B cell (primary cell): ENCODE results near the gene PRPF19. TPM values are rescaled to one million over a fixed set of nuclear protein-coding genes. Genes with fewer than 3 reads are reported as not detected.

Experiments used
- ATAC-seq: fragments of 200-7000 bp; cut with Tn5 transposase; one replicate; pipeline ENCODE4 v1.10.0; 2021; ENCODE audit warnings: low read depth, mild to moderate bottlenecking, moderate number of reproducible peaks, moderate library complexity
- CTCF ChIA-PET: fragments of 350-600 bp; sonication (Branson Sonifier 250); formaldehyde crosslinking; loops from one replicate; lab custom pipeline; 2021; ENCODE audit warnings: antibody characterized with exemption, inconsistent platforms; lab: Charles Lee
- POLR2A ChIA-PET: fragments of 350-600 bp; sonication (Branson Sonifier 250); formaldehyde crosslinking; loops from one replicate; lab custom pipeline; 2021; ENCODE audit warnings: antibody characterized with exemption; lab: Charles Lee
- DNase-seq: peaks from one replicate; pipeline ENCODE4 v3.0.0; 2013
- H2AFZ ChIP-seq: 2 replicates; pipeline ENCODE4 v1.6.1; 2012; ENCODE audit warnings: mild to moderate bottlenecking, low read depth, low read length; ENCODE audit not compliant: insufficient read depth, poor library complexity, severe bottlenecking
- H3K27ac ChIP-seq, 2 donors: 1 replicate in 1 of 2; 2 replicates in 1 of 2; pipeline ENCODE4 v1.5.1; 2012 to 2013; ENCODE audit warnings: low read length in 2 of 2, mild to moderate bottlenecking in 2 of 2, moderate library complexity in 1 of 2
- H3K27me3 ChIP-seq, 4 experiments: fragments of 200-600 bp in 1 of 4; sonication (generic) in 1 of 4; replicated peaks in 1 of 4; 1 replicate in 2 of 4; 2 replicates in 2 of 4; pipeline versions ENCODE4 v1.6.1 to v1.7.0; 2013 to 2016; ENCODE audit warnings: low read length in 3 of 4, mild to moderate bottlenecking in 2 of 4, mixed read lengths in 1 of 4, moderate library complexity in 1 of 4; ENCODE audit not compliant: insufficient read depth in 4 of 4, control insufficient read depth in 3 of 4; ENCODE audit errors: control extremely low read depth in 1 of 4
- H3K36me3 ChIP-seq, 2 experiments: replicated peaks in 1 of 2; 1 replicate in 1 of 2; 2 replicates in 1 of 2; pipeline versions ENCODE4 v1.6.1 to v1.7.1; 2013; ENCODE audit warnings: low read length in 1 of 2; ENCODE audit not compliant: insufficient read depth in 2 of 2, control insufficient read depth in 1 of 2; ENCODE audit errors: control extremely low read depth in 1 of 2, extremely low read depth in 1 of 2
- H3K4me1 ChIP-seq, 2 donors: fragments of 200-600 bp in 1 of 2; sonication (generic) in 1 of 2; 1 replicate in 1 of 2; 2 replicates in 1 of 2; pipeline versions ENCODE4 v1.5.1 to v1.6.1; 2013 to 2017; ENCODE audit warnings: low read length in 2 of 2; ENCODE audit not compliant: control insufficient read depth in 2 of 2, insufficient read depth in 2 of 2
- H3K4me2 ChIP-seq: replicated peaks from 2 replicates; pipeline ENCODE3; 2012; ENCODE audit warnings: mild to moderate bottlenecking, low read depth, low read length; ENCODE audit not compliant: poor library complexity, severe bottlenecking
- H3K4me3 ChIP-seq, 5 experiments: fragments of 200-600 bp in 1 of 5; sonication (generic) in 1 of 5; 1 replicate in 3 of 5; 2 replicates in 2 of 5; pipeline versions ENCODE4 v1.5.1 to v1.7.0; 2011 to 2016; ENCODE audit warnings: low read length in 4 of 5, mild to moderate bottlenecking in 4 of 5, low read depth in 2 of 5, control low read depth in 1 of 5, moderate library complexity in 1 of 5; ENCODE audit not compliant: insufficient read depth in 1 of 5; ENCODE audit errors: control extremely low read depth in 1 of 5, extremely low read depth in 1 of 5
- H3K79me2 ChIP-seq: fragments of 200-600 bp; sonication (generic); one replicate; pipeline ENCODE4 v1.6.0; 2016; ENCODE audit warnings: low read length; ENCODE audit not compliant: control insufficient read depth, insufficient read depth
- H3K9ac ChIP-seq: fragments of 200-600 bp; sonication (generic); 2 replicates; pipeline ENCODE4 v1.6.1; 2017; ENCODE audit warnings: mild to moderate bottlenecking, low read length, moderate library complexity
- H3K9me3 ChIP-seq, 3 donors: one replicate each; pipeline versions ENCODE4 v1.6.1 to v1.7.1; 2013; ENCODE audit warnings: low read length in 2 of 3; ENCODE audit not compliant: control insufficient read depth in 2 of 3, insufficient read depth in 1 of 3; ENCODE audit errors: control extremely low read depth in 1 of 3
- H4K20me1 ChIP-seq: 2 replicates; pipeline ENCODE4 v1.6.0; 2012; ENCODE audit warnings: mild to moderate bottlenecking, low read length; ENCODE audit not compliant: insufficient read depth, control insufficient read depth, poor library complexity, severe bottlenecking
- H3K27ac Mint-ChIP-seq: one replicate; pipeline ENCODE4 v1.8.0; 2021; ENCODE audit warnings: mixed read lengths
- H3K27me3 Mint-ChIP-seq: one replicate; pipeline ENCODE4 v1.8.0; 2021; ENCODE audit warnings: mixed read lengths
- H3K4me1 Mint-ChIP-seq: one replicate; pipeline ENCODE4 v1.8.0; 2021; ENCODE audit warnings: mixed read lengths
- H3K4me3 Mint-ChIP-seq: one replicate; pipeline ENCODE4 v1.8.0; 2021; ENCODE audit warnings: mixed read lengths
- H3K9me3 Mint-ChIP-seq: one replicate; pipeline ENCODE4 v1.8.0; 2022; ENCODE audit warnings: mixed read lengths; ENCODE audit not compliant: insufficient read depth
- CTCF ChIP-seq: fragments of 200-600 bp; IDR thresholded peaks from one replicate; pipeline ENCODE4 v1.8.0; 2022; ENCODE audit warnings: antibody characterized with exemption, mild to moderate bottlenecking
- EZH2 ChIP-seq: IDR thresholded peaks from 2 replicates; pipeline ENCODE4 v1.6.1; 2012; ENCODE audit warnings: borderline replicate concordance, low read depth, mild to moderate bottlenecking, moderate library complexity, low read length; ENCODE audit not compliant: insufficient read depth, poor library complexity, severe bottlenecking
- WGBS: methylation state at CpG from one replicate; pipeline ENCODE4 v1.1.5; 2013; ENCODE audit warnings: missing lambda C conversion rate; ENCODE audit not compliant: insufficient coverage; 5-methylcytosine and 5-hydroxymethylcytosine counted together
- intact Hi-C: fragments of 100-400 bp; cut with micrococcal nuclease; formaldehyde crosslinking; loops from one replicate; pipeline ENCODE4 v1.10.0; 2022
- polyA plus RNA-seq: library from polyadenylated mRNA; depleted of rRNA; stranded (reverse); fragments of >200 nt; gene quantifications from 2 replicates; pipeline ENCODE4 v1.2.3, GENCODE V29; 2012
- total RNA-seq, 2 donors: library from RNA; stranded (reverse); fragments of 120-200 nt in 1 of 2; gene quantifications; 1 replicate in 1 of 2; 2 replicates in 1 of 2; pipeline versions ENCODE4 v1.2.3 to v1.2.4, GENCODE V29; 2013 to 2022

PRPF19 gene
- total and polyA plus RNA-seq, 2 donors (not counting 1 experiment from before 2014, with no cell fraction given), result 41.8 to 89.9 TPM

GRCh38 chr11:60847896-60848295 lies 58.5 kb downstream of the PRPF19 start:
- Histone ChIP-seq H3K27me3 (no peaks in the 10 kb centered on the region), H3K9me3 (no peaks in the 10 kb centered on the region), H3K36me3 (peaks cover 0 to 46% of the 10 kb centered on the region in 2 experiments), H3K4me2 (no peak overlapping the region), H3K27ac (no peak overlapping the region), H3K79me2 (peaks cover 13% of the 10 kb centered on the region), H4K20me1 (no peaks in the 10 kb centered on the region), H2AFZ (no peak overlapping the region), H3K9ac (no peak overlapping the region), H3K4me1 (peaks cover 18 to 20% of the 10 kb centered on the region in 2 donors), H3K4me3 (no peak overlapping the region)
- intact Hi-C loops, result no loop called here
- Mint-ChIP-seq H3K27ac (no peak overlapping the region), H3K4me1 (peaks cover 26% of the 10 kb centered on the region), H3K27me3 (no peaks in the 10 kb centered on the region), H3K9me3 (no peaks in the 10 kb centered on the region), H3K4me3 (no peak overlapping the region)
- ChIA-PET CTCF (no interaction called here), POLR2A (no interaction called here)
- TF ChIP-seq EZH2 (no peak), CTCF (no peak)
- 91% methylated on average over 12 of the region's 12 CpGs for WGBS
- no peak for DNase-seq
- ATAC-seq, result no peak

GRCh38 chr11:60847281-60847680 lies 59.1 kb downstream of the PRPF19 start:
- H3K9me3 ChIP-seq, result no peaks in the 10 kb centered on the region
- no peak overlapping the region for H3K9ac ChIP-seq
- no peaks in the 10 kb centered on the region for H3K27me3 ChIP-seq
- no peak overlapping the region for H3K27ac Mint-ChIP-seq
- H4K20me1 ChIP-seq, result no peaks in the 10 kb centered on the region
- intact Hi-C loops, result no loop called here
- no peak overlapping the region for H3K4me2 ChIP-seq
- H3K79me2 ChIP-seq, result peaks cover 19% of the 10 kb centered on the region
- H3K9me3 Mint-ChIP-seq, result no peaks in the 10 kb centered on the region
- TF ChIP-seq EZH2, result no peak
- TF ChIP-seq CTCF, result no peak
- H3K4me3 Mint-ChIP-seq, result no peak overlapping the region
- peaks cover 32% of the 10 kb centered on the region for H3K4me1 Mint-ChIP-seq
- POLR2A ChIA-PET, result no interaction called here
- ATAC-seq (no peak), DNase-seq (no peak)
- peaks cover 24 to 25% of the 10 kb centered on the region in 2 donors for H3K4me1 ChIP-seq
- H2AFZ ChIP-seq, result no peak overlapping the region
- CTCF ChIA-PET, result interaction anchor here (1.5 kb wide), 1 partner anchor 52 kb away, joined by 4 read pairs; no protein-coding TSS in a partner anchor
- H3K27ac ChIP-seq, result no peak overlapping the region
- peaks cover 0 to 46% of the 10 kb centered on the region in 2 experiments for H3K36me3 ChIP-seq
- no peak overlapping the region for H3K4me3 ChIP-seq
- WGBS, result 80% methylated on average over 13 of the region's 13 CpGs
- H3K27me3 Mint-ChIP-seq, result no peaks in the 10 kb centered on the region
